A673 (cell line): ENCODE data around the gene EHBP1L1. TPM values are rescaled to one million over a fixed set of nuclear protein-coding genes. Genes with fewer than 3 reads are reported as not detected.

Source experiments
- BruUV-seq: library from RNA; stranded (reverse); fragments of 400-500 nt; replicated peaks from 2 replicates; lab custom pipeline; 2021; lab: Mats Ljungman, UMichigan
- CTCF ChIA-PET: fragments of 300-600 bp; sonication (Branson Sonifier 250); formaldehyde crosslinking; loops from one replicate; lab custom pipeline; 2022; ENCODE audit warnings: antibody characterized with exemption; lab: Charles Lee
- POLR2A ChIA-PET: fragments of 300-600 bp; sonication (Branson Sonifier 250); formaldehyde crosslinking; loops from one replicate; lab custom pipeline; 2022; ENCODE audit warnings: antibody characterized with exemption; ENCODE audit not compliant: low non-redundant PET; lab: Charles Lee
- DNase-seq: peaks from one replicate; pipeline ENCODE4 v3.0.0-alpha.2; 2015; ENCODE audit warnings: low spot score
- H3K27ac ChIP-seq: fragments of 200-600 bp; sonication (generic); 2 replicates; pipeline ENCODE4 v1.5.1; 2016; ENCODE audit warnings: mixed run types, low read depth, mild to moderate bottlenecking, mixed read lengths, antibody characterized with exemption, low read length; ENCODE audit not compliant: poor library complexity, severe bottlenecking
- H3K27me3 ChIP-seq: fragments of 200-600 bp; sonication (generic); replicated peaks from 2 replicates; pipeline ENCODE4 v1.6.1; 2017; ENCODE audit warnings: mixed run types, low read depth, mild to moderate bottlenecking, mixed read lengths, antibody characterized with exemption, low read length; ENCODE audit not compliant: insufficient read depth, poor library complexity
- H3K36me3 ChIP-seq: fragments of 200-600 bp; sonication (generic); 2 replicates; pipeline ENCODE4 v1.6.1; 2016; ENCODE audit warnings: mixed run types, mild to moderate bottlenecking, mixed read lengths, antibody characterized with exemption, low read length; ENCODE audit not compliant: insufficient read depth, poor library complexity, severe bottlenecking
- H3K4me1 ChIP-seq: fragments of 200-600 bp; sonication (generic); 2 replicates; pipeline ENCODE4 v1.6.1; 2017; ENCODE audit warnings: mixed run types, mild to moderate bottlenecking, mixed read lengths, antibody characterized with exemption, low read length; ENCODE audit not compliant: insufficient read depth, poor library complexity, severe bottlenecking
- H3K4me3 ChIP-seq: fragments of 200-600 bp; sonication (generic); 2 replicates; pipeline ENCODE4 v1.5.1; 2016; ENCODE audit warnings: low read depth, mixed run types, mild to moderate bottlenecking, mixed read lengths, low read length; ENCODE audit not compliant: poor library complexity, severe bottlenecking
- H3K9me3 ChIP-seq: fragments of 200-600 bp; sonication (generic); 2 replicates; pipeline ENCODE4 v1.6.1; 2016; ENCODE audit warnings: mixed run types, low read depth, mild to moderate bottlenecking, mixed read lengths, antibody characterized with exemption, low read length; ENCODE audit not compliant: poor library complexity, severe bottlenecking
- CTCF ChIP-seq: fragments of 300-800, 200-600 bp; sonication (generic); conservative IDR thresholded peaks from 2 replicates; pipeline ENCODE4 v1.5.1; 2017; ENCODE audit warnings: low read depth, mild to moderate bottlenecking, antibody characterized with exemption, low read length, moderate library complexity, mixed read lengths
- EZH2 ChIP-seq: fragments of 200-600 bp; sonication (generic); IDR thresholded peaks from 2 replicates; pipeline ENCODE4 v1.6.1; 2017; ENCODE audit warnings: borderline replicate concordance, low read depth, mild to moderate bottlenecking, mixed read lengths, antibody characterized with exemption, low read length; ENCODE audit not compliant: poor library complexity, severe bottlenecking
- intact Hi-C: fragments of 100-400 bp; cut with micrococcal nuclease; formaldehyde crosslinking; loops from one replicate; pipeline ENCODE4 v1.10.0; 2022; ENCODE audit not compliant: unreplicated experiment
- total RNA-seq: library from RNA; stranded (reverse); gene quantifications from 2 replicates; pipeline ENCODE4 v1.2.3, GENCODE V29; 2021

EHBP1L1 gene
- total RNA-seq, 1 experiment from 2014 or later = 29.5 TPM

GRCh38 chr11:65578667-65579066 lies 2.8 kb downstream of the EHBP1L1 start:
- no peak for TF ChIP-seq CTCF
- no peak for TF ChIP-seq EZH2
- Histone ChIP-seq H3K27me3 (no peaks in the 10 kb centered on the region), H3K36me3 (peaks cover 7% of the 10 kb centered on the region), H3K4me3 (no peak overlapping the region), H3K27ac (no peak overlapping the region), H3K9me3 (no peaks in the 10 kb centered on the region), H3K4me1 (peaks cover 27% of the 10 kb centered on the region)
- intact Hi-C loops = no loop called here
- no TSS peak for BruUV-seq
- ChIA-PET CTCF (no interaction called here), POLR2A (no interaction called here)
- DNase-seq = no peak

GRCh38 chr11:65579291-65579690 lies 3.4 kb downstream of the EHBP1L1 start:
- no peak overlapping the region for H3K4me3 ChIP-seq
- ChIA-PET POLR2A (no interaction called here), CTCF (no interaction called here)
- peaks cover 23% of the 10 kb centered on the region for H3K4me1 ChIP-seq
- H3K9me3 ChIP-seq = no peaks in the 10 kb centered on the region
- TF ChIP-seq EZH2 = no peak
- TF ChIP-seq CTCF = no peak
- H3K27ac ChIP-seq = no peak overlapping the region
- BruUV-seq = no TSS peak
- DNase-seq = no peak
- no peaks in the 10 kb centered on the region for H3K27me3 ChIP-seq
- H3K36me3 ChIP-seq = peaks cover 7% of the 10 kb centered on the region
- intact Hi-C loops = no loop called here

- intact Hi-C loops = no loop called here
- Histone ChIP-seq H3K36me3 (peaks cover 7% of the 10 kb centered on the region), H3K27me3 (no peaks in the 10 kb centered on the region), H3K4me3 (no peak overlapping the region), H3K27ac (no peak overlapping the region), H3K9me3 (no peaks in the 10 kb centered on the region), H3K4me1 (peaks cover 18% of the 10 kb centered on the region)
- DNase-seq = no peak
- CTCF ChIA-PET = no interaction called here
- TF ChIP-seq EZH2 (no peak), CTCF (no peak)
- POLR2A ChIA-PET = no interaction called here
- BruUV-seq = no TSS peak
These were observed 4.3 kb downstream of the EHBP1L1 start for GRCh38 chr11:65580031-65580692.
